Measurements from ENCODE around the gene HELLS. TPM values are rescaled to one million over a fixed set of nuclear protein-coding genes. Genes with fewer than 3 reads are reported as not detected.
"Not testable (repeated sequence)": the region's sequence is repeated elsewhere in the genome, so short reads cannot be mapped to it uniquely, and the experiment has no call there.

HELLS gene
- total RNA-seq, 2 experiments from 2014 or later: 190 to 204 TPM

DNA sequence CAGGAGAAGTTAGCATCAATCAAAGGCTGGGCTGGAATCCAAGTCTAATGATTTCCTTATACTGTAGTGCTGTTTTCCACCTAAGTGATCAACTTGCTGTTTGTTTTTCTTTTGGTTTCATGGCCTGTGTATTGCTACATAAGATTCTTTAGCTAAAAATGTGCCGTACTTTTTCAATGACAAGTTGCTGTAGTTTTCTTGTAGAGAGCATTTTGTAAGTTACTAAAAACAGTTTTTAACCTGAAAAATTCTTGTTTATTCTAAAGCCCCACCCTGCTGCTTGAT lies 1.3 kb downstream of the HELLS start:
- Histone ChIP-seq H3K9me2 (ENCODE audit: insufficient read depth, low read length) (no peaks in the 10 kb centered on the region), H3K79me2 (ENCODE audit: insufficient read depth, low read depth, low read length) (peaks cover 58% of the 10 kb centered on the region), H3K4me1 (ENCODE audit: insufficient read depth, low read length, poor library complexity, severe bottlenecking) (peaks cover 14% of the 10 kb centered on the region), H3K4me3 (ENCODE audit: low read depth, low read length, poor library complexity, severe bottlenecking) (peak overlapping the region; percentile 91), H3K9me3 (ENCODE audit: low read length) (no peaks in the 10 kb centered on the region), H4K20me1 (ENCODE audit: insufficient read depth, low read length) (peaks cover 20% of the 10 kb centered on the region; the same call in 1 of the 2 replicates), H3K27ac (ENCODE audit: low read depth, low read length, poor library complexity, severe bottlenecking) (peak overlapping the region; percentile 55), H2AFZ (ENCODE audit: low read length) (no peak overlapping the region), H3K4me2 (ENCODE audit: low read length) (peak overlapping the region; percentile 90), H3K36me3 (ENCODE audit: insufficient read depth, low read length) (peaks cover 56% of the 10 kb centered on the region)
- DNase-seq (ENCODE audit: low spot score): peak; percentile 34
- ChIA-PET POLR2A (interaction anchor here (0.5 to 1.5 kb wide), 3 partner anchors 70 to 643 kb away, joined by 3 read pairs; no protein-coding TSS in a partner anchor), CTCF (ENCODE audit: unreplicated experiment) (no interaction called here)
- intact Hi-C loops (cut with micrococcal nuclease; ENCODE audit: unreplicated experiment): loop anchor here (5.0 to 10.0 kb wide), 3 partner anchors 145 to 845 kb away; partner anchors contain the start of genes FRA10AC1 and TBC1D12
- no peak for TF ChIP-seq CTCF (conservative IDR thresholded peaks at IDR 0.05; ENCODE audit: low read length)
- no peak for TF ChIP-seq EZH2phosphoT487 (IDR thresholded peaks at IDR 0.05; ENCODE audit: borderline replicate concordance, low read depth, low read length)
- TSS peak; percentile 66 for BruUV-seq (replicated peaks)

- ChIA-PET POLR2A (no interaction called here), CTCF (ENCODE audit: unreplicated experiment) (no interaction called here)
- Histone ChIP-seq H3K27ac (ENCODE audit: low read depth, low read length, poor library complexity, severe bottlenecking) (no peak overlapping the region), H3K36me3 (ENCODE audit: insufficient read depth, low read length) (peaks cover 79% of the 10 kb centered on the region), H2AFZ (ENCODE audit: low read length) (no peak overlapping the region), H3K4me2 (ENCODE audit: low read length) (no peak overlapping the region), H4K20me1 (ENCODE audit: insufficient read depth, low read length) (peaks cover 20% of the 10 kb centered on the region; the same call in 1 of the 2 replicates), H3K79me2 (ENCODE audit: insufficient read depth, low read depth, low read length) (peaks cover 77% of the 10 kb centered on the region), H3K9me3 (ENCODE audit: low read length) (no peaks in the 10 kb centered on the region), H3K9me2 (ENCODE audit: insufficient read depth, low read length) (no peaks in the 10 kb centered on the region), H3K4me1 (ENCODE audit: insufficient read depth, low read length, poor library complexity, severe bottlenecking) (peaks cover 14% of the 10 kb centered on the region), H3K4me3 (ENCODE audit: low read depth, low read length, poor library complexity, severe bottlenecking) (no peak overlapping the region)
- TF ChIP-seq CTCF (conservative IDR thresholded peaks at IDR 0.05; ENCODE audit: low read length): no peak
- TF ChIP-seq EZH2phosphoT487 (IDR thresholded peaks at IDR 0.05; ENCODE audit: borderline replicate concordance, low read depth, low read length): no peak
- BruUV-seq (replicated peaks): no TSS peak
- no peak for DNase-seq (ENCODE audit: low spot score)
- intact Hi-C loops (cut with micrococcal nuclease; ENCODE audit: unreplicated experiment): loop anchor here (5.0 to 10.0 kb wide), 3 partner anchors 147 to 847 kb away; partner anchors contain the start of genes FRA10AC1 and TBC1D12
Measured at GRCh38 chr10:94549221-94549620, 3.6 kb downstream of the HELLS start.

- POLR2A ChIA-PET; BruUV-seq (replicated peaks); H3K9me2 ChIP-seq (ENCODE audit: insufficient read depth, low read length); H3K79me2 ChIP-seq (ENCODE audit: insufficient read depth, low read depth, low read length); H3K27ac ChIP-seq (ENCODE audit: low read depth, low read length, poor library complexity, severe bottlenecking); intact Hi-C loops (cut with micrococcal nuclease; ENCODE audit: unreplicated experiment); H3K9me3 ChIP-seq (ENCODE audit: low read length); CTCF ChIA-PET (ENCODE audit: unreplicated experiment); H3K4me3 ChIP-seq (ENCODE audit: low read depth, low read length, poor library complexity, severe bottlenecking); H2AFZ ChIP-seq (ENCODE audit: low read length); DNase-seq (ENCODE audit: low spot score); H3K4me2 ChIP-seq (ENCODE audit: low read length); H4K20me1 ChIP-seq (ENCODE audit: insufficient read depth, low read length); H3K4me1 ChIP-seq (ENCODE audit: insufficient read depth, low read length, poor library complexity, severe bottlenecking): not testable (repeated sequence)
- H3K36me3 ChIP-seq (ENCODE audit: insufficient read depth, low read length): peaks cover 99% of the 10 kb centered on the region
Measured at GRCh38 chr10:94567714-94568307, 22.2 kb downstream of the HELLS start.
